Testis (tissue), 3 donors: Measurements from ENCODE around the gene INF2. TPM values are rescaled to one million over a fixed set of nuclear protein-coding genes. Genes with fewer than 3 reads are reported as not detected.

ENCODE experiments used
- DNase-seq: peaks from one replicate; pipeline ENCODE4 v3.0.0-alpha.2; 2019
- H3K27ac ChIP-seq, 2 donors: fragments of 200-600 bp; sonication (generic); one replicate each; pipeline ENCODE4 v1.5.1; 2019
- H3K27me3 ChIP-seq: fragments of 200-600 bp; sonication (generic); one replicate; pipeline ENCODE4 v1.5.1; 2019
- H3K36me3 ChIP-seq: fragments of 200-600 bp; sonication (generic); one replicate; pipeline ENCODE4 v1.5.1; 2017; ENCODE audit warnings: low read depth; ENCODE audit errors: missing control alignments
- H3K4me1 ChIP-seq: fragments of 200-600 bp; sonication (generic); one replicate; pipeline ENCODE4 v1.5.1; 2019
- H3K4me3 ChIP-seq, 2 donors: fragments of 200-600 bp; sonication (generic); one replicate each; pipeline ENCODE4 v1.5.1; 2017 to 2019
- H3K9me3 ChIP-seq: fragments of 200-600 bp; sonication (generic); one replicate; pipeline ENCODE4 v1.5.1; 2017
- POLR2A ChIP-seq: fragments of 450-650 bp; IDR thresholded peaks from one replicate; pipeline ENCODE4 v1.6.1; 2017; ENCODE audit warnings: antibody characterized with exemption, mild to moderate bottlenecking, moderate library complexity
- WGBS, 2 donors: methylation state at CpG; one replicate each; pipeline ENCODE4 v1.1.5; 2018; 5-methylcytosine and 5-hydroxymethylcytosine counted together
- intact Hi-C: fragments of 100-400 bp; cut with DNase I; formaldehyde crosslinking; loops from one replicate; pipeline ENCODE4 v1.15.1; 2023; ENCODE audit warnings: low total_unique reads
- polyA plus RNA-seq: library from polyadenylated mRNA; stranded (reverse); fragments of 350-450 nt; fragmentation: Illumina TruSeq; extraction: RNeasy Lipid Tissue Mini Kit (QIAGEN cat#74804); gene quantifications from one replicate; pipeline ENCODE4 v1.2.3, GENCODE V29; 2014; ENCODE audit warnings: low read depth, low replicate concordance; ENCODE audit not compliant: insufficient read depth
- total RNA-seq, 2 donors: library from RNA; depleted of rRNA; stranded (reverse); fragments of >200 nt; gene quantifications; one replicate each; pipeline ENCODE4 v1.2.3, GENCODE V29; 2016
- TF ChIP-seq, protein P1 (sequence below), 3 experiments: fragments of 450-650 bp in 2 of 3; fragments of 200-600 bp in 1 of 3; sonication (generic) in 1 of 3; IDR thresholded peaks; one replicate each; pipeline ENCODE4 v1.5.1; 2016 to 2019; ENCODE audit warnings: antibody characterized with exemption in 3 of 3, mild to moderate bottlenecking in 2 of 3, moderate library complexity in 1 of 3

Gene INF2
- total and polyA plus RNA-seq, 3 donors from 2014 or later, result 50.5 to 328 (median 244) TPM

DNA sequence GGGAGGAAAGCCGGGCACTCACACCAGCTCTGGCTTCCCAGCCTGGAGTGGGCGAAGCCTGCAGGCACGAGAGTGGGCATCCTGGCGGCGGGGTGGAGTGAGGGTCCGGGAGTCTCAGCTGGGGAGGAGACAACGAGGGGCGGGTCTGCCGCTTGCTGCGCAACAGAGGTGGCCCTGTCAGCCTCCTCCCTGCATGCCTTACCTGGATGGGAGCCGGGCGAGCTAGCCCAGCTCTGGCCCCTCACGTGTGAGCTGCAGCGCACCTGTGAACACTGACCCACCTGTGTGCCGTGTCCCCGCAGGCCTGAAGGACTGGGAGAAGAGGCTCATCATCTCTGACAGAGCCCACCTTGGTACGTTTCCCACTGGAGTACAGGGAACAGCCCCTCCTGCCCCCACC is 49.6 kb downstream of the INF2 start:
- no peaks in the 10 kb centered on the region for H3K27me3 ChIP-seq
- no peak for DNase-seq
- WGBS, 2 donors, result 92 to 93% methylated on average over 17 of the region's 17 CpGs
- H3K9me3 ChIP-seq, result no peaks in the 10 kb centered on the region
- no peak overlapping the region for H3K4me3 ChIP-seq
- H3K4me1 ChIP-seq, result peaks cover 19% of the 10 kb centered on the region
- H3K36me3 ChIP-seq, result no peaks in the 10 kb centered on the region
- no peak overlapping the region for H3K27ac ChIP-seq
- TF ChIP-seq, protein P1, sequence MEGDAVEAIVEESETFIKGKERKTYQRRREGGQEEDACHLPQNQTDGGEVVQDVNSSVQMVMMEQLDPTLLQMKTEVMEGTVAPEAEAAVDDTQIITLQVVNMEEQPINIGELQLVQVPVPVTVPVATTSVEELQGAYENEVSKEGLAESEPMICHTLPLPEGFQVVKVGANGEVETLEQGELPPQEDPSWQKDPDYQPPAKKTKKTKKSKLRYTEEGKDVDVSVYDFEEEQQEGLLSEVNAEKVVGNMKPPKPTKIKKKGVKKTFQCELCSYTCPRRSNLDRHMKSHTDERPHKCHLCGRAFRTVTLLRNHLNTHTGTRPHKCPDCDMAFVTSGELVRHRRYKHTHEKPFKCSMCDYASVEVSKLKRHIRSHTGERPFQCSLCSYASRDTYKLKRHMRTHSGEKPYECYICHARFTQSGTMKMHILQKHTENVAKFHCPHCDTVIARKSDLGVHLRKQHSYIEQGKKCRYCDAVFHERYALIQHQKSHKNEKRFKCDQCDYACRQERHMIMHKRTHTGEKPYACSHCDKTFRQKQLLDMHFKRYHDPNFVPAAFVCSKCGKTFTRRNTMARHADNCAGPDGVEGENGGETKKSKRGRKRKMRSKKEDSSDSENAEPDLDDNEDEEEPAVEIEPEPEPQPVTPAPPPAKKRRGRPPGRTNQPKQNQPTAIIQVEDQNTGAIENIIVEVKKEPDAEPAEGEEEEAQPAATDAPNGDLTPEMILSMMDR (IDR thresholded peaks at IDR 0.05), result no peak
- TF ChIP-seq POLR2A, result no peak
- intact Hi-C loops, result no loop called here

DNA sequence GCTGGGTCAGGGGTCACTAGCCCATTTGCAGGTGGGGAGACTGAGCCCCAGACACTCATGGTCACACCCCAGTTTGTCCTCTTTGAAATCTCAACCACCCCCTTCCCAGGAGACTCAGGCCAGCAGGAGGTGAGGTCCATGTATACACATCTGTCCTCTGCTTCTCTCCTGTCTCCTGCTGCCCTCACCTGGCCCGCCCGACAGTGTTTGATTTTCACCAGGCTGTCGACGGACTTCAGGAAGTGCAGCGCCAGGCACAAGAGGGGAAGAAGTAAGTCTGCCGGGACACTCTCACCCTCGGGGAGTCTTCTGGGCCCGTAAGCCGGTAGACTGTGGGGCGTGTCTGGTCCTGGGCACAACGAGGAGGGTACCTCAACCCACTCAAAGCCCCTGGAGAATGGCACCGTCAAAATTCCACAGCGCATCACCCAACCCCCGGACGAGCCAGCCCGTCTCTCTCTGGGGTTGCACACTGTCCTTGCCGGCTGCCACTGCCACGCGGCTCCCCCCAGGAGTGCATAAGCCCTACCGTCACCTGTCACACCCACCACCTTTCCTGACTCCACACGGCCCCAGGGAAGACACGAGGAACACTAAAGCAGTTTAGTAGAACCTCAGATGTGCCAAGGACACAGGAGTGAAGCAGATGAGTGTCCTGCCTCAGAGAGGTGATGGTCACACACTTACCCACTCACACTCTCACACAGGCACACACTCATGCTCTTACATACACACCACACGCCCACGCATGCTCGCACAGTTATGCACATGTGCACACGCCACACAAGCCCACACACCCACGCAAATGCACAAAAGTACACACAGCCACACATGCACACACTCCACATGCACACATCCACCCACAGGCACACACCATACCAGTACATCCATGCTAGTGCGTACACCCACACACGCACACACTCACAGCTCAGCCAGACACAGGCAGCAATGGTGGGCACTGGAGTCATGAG is 50.4 kb downstream of the INF2 start:
- H3K27ac ChIP-seq, result no peak overlapping the region
- H3K4me3 ChIP-seq, result no peak overlapping the region
- no peak for TF ChIP-seq POLR2A
- TF ChIP-seq, protein P1 (IDR thresholded peaks at IDR 0.05), result no peak
- intact Hi-C loops, result no loop called here
- no peaks in the 10 kb centered on the region for H3K36me3 ChIP-seq
- no peak for DNase-seq
- no peaks in the 10 kb centered on the region for H3K9me3 ChIP-seq
- 90 to 93% methylated on average over 13 to 29 of the region's 29 CpGs for WGBS, 2 donors
- peaks cover 18% of the 10 kb centered on the region for H3K4me1 ChIP-seq
- no peaks in the 10 kb centered on the region for H3K27me3 ChIP-seq

DNA sequence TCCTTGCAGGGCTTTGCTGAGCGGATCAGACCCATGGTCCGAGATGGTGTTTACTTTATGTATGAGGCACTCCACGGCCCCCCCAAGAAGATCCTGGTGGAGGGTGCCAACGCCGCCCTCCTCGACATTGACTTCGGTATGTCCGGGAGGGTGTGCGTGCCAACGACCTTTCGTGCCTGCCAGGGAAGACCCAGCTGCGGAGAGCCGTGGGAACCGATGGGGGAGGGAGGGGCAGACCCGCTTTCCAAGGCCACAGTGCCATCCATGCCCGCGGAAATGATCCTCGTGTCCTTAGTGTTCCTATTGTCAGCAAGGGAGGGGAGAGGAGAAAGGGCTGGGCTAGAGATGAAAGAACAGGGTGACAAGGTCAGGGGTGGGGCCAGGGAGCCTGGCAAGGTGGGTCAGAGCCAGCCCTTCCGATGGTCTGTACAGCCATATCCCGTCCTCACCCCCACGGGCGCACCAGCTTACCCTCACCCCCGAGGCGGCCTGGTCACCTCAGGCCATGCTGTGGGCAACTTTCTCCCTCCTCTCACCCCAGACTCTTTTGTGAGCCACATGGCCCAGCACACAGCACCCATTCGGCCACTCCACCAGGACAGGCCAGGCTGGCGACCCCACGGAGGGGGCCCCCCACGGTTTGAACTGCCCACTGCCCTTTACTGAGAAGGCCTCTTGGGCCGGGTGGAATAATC is 51.8 kb downstream of the INF2 start:
- TF ChIP-seq POLR2A, result no peak
- TF ChIP-seq, protein P1 (IDR thresholded peaks at IDR 0.05), result no peak
- no peak for DNase-seq
- Histone ChIP-seq H3K9me3 (no peaks in the 10 kb centered on the region), H3K27ac (no peak overlapping the region), H3K4me3 (no peak overlapping the region), H3K27me3 (no peaks in the 10 kb centered on the region), H3K4me1 (peaks cover 4% of the 10 kb centered on the region), H3K36me3 (no peaks in the 10 kb centered on the region)
- whole genome bisulfite sequencing, 2 donors, result 74 to 79% methylated on average over 26 to 29 of the region's 29 CpGs
- intact Hi-C loops, result no loop called here

DNA sequence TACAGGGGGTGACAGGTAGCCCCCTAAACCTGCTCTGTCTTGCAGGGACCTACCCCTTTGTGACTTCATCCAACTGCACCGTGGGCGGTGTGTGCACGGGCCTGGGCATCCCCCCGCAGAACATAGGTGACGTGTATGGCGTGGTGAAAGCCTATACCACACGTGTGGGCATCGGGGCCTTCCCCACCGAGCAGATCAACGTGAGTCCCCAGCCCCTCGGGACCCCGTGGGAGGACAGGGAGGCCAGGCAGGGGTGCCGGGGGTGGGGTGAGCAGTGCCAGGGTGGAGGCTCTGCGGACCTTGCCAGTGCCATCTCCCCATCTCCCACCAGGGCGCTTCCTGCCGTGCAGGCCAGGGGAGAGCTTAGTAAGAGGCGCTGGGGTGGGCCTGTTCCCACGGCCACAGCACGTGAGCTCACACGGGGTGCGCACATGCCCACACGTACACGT is 52.4 kb downstream of the INF2 start:
- no peak for DNase-seq
- Histone ChIP-seq H3K36me3 (no peaks in the 10 kb centered on the region), H3K27me3 (no peaks in the 10 kb centered on the region), H3K27ac (no peak overlapping the region), H3K4me3 (no peak overlapping the region), H3K4me1 (no peaks in the 10 kb centered on the region), H3K9me3 (no peaks in the 10 kb centered on the region)
- intact Hi-C loops, result no loop called here
- WGBS, 2 donors, result 92 to 93% methylated on average over 6 to 23 of the region's 23 CpGs
- TF ChIP-seq POLR2A, result no peak
- TF ChIP-seq, protein P1 (IDR thresholded peaks at IDR 0.05), result no peak
